ENCODE measurements around the gene SMAD4. TPM values are rescaled to one million over a fixed set of nuclear protein-coding genes. Genes with fewer than 3 reads are reported as not detected.
"Not testable (repeated sequence)": the region's sequence is repeated elsewhere in the genome, so short reads cannot be mapped to it uniquely, and the experiment has no call there.

Gene SMAD4
- total RNA-seq, 1 donor = 110 TPM

- TF ChIP-seq CTCF (IDR thresholded peaks at IDR 0.05; ENCODE audit: insufficient read depth, low read depth, low read length) = no peak
- DNase-seq (ENCODE audit: low read depth) = no peak
These were observed 62.1 kb downstream of the SMAD4 start for GRCh38 chr18:51092117-51092516.

GRCh38 chr18:51092967-51093366 is 63.0 kb downstream of the SMAD4 start:
- H3K4me3 ChIP-seq (ENCODE audit: low read depth, low read length); DNase-seq (ENCODE audit: low read depth): not testable (repeated sequence)

More at GRCh38 chr18:51092117-51092516, 62.1 kb downstream of the SMAD4 start:
- no peak overlapping the region for H3K4me3 ChIP-seq (ENCODE audit: low read depth, low read length)

GRCh38 chr18:51097021-51097822 is 67.2 kb downstream of the SMAD4 start:
- DNase-seq (ENCODE audit: low read depth) = peak; percentile 15
- TF ChIP-seq CTCF (IDR thresholded peaks at IDR 0.05; ENCODE audit: insufficient read depth, low read depth, low read length) = no peak
- H3K4me3 ChIP-seq (ENCODE audit: low read depth, low read length) = no peak overlapping the region

GRCh38 chr18:51098082-51098481 is 68.1 kb downstream of the SMAD4 start:
- no peak overlapping the region for H3K4me3 ChIP-seq (ENCODE audit: low read depth, low read length)
- DNase-seq (ENCODE audit: low read depth) = no peak
- no peak for TF ChIP-seq CTCF (IDR thresholded peaks at IDR 0.05; ENCODE audit: insufficient read depth, low read depth, low read length)

- no peak for DNase-seq (ENCODE audit: low read depth)
- TF ChIP-seq CTCF (IDR thresholded peaks at IDR 0.05; ENCODE audit: insufficient read depth, low read depth, low read length) = no peak
- no peak overlapping the region for H3K4me3 ChIP-seq (ENCODE audit: low read depth, low read length)
These were observed 68.5 kb downstream of the SMAD4 start for GRCh38 chr18:51098513-51098912.

- TF ChIP-seq CTCF (IDR thresholded peaks at IDR 0.05; ENCODE audit: insufficient read depth, low read depth, low read length) = no peak
- DNase-seq (ENCODE audit: low read depth) = no peak
- no peak overlapping the region for H3K4me3 ChIP-seq (ENCODE audit: low read depth, low read length)
These were observed 70.5 kb downstream of the SMAD4 start for GRCh38 chr18:51100385-51101120.

- no peak overlapping the region for H3K4me3 ChIP-seq (ENCODE audit: low read depth, low read length)
- TF ChIP-seq CTCF (IDR thresholded peaks at IDR 0.05; ENCODE audit: insufficient read depth, low read depth, low read length) = no peak
- no peak for DNase-seq (ENCODE audit: low read depth)
These were observed 77.1 kb downstream of the SMAD4 start for GRCh38 chr18:51107082-51107481.
